IPS DF 4.7 (cell line): ENCODE data around the gene RNASEH1.
"Not testable (repeated sequence)": the region's sequence is repeated elsewhere in the genome, so short reads cannot be mapped to it uniquely, and the experiment has no call there.

ENCODE experiments used
- DNase-seq: peaks from one replicate; pipeline ENCODE4 v3.0.0-alpha.2; 2013; ENCODE audit warnings: low spot score; ENCODE audit errors: extremely low read depth

Gene RNASEH1

GRCh38 chr2:3594493-3595281, 36.6 kb upstream of the RNASEH1 start, which contains the start of gene COLEC11:
Gene COLEC11 (plus strand): TSS chr2:3595112. CDS start chr2:3604341, 9,229 bp downstream.
- DNase-seq: no peak

GRCh38 chr2:3589086-3589485, 31.0 kb upstream of the RNASEH1 start:
- DNase-seq: no peak

GRCh38 chr2:3588084-3588483, 30.0 kb upstream of the RNASEH1 start:
- no peak for DNase-seq

DNA sequence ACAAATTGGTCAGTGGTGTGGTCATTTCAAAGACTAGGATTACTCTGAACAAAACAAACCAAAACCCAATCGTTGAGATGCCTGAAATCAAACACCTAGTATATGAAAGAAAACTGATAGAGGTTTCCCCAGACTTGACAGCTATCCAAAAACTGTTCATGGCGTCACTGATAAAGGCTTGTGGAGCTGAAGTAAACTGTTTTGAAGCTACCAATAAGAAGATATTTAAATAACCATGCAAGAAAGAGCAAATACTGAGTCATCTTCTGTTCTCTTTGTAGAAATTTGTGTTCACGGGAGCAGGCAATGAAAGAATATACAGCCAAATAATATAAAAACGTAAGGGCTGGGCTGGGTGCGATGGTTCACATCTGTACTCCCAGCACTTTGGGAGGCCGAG, 29.3 kb upstream of the RNASEH1 start:
- DNase-seq: no peak

DNA sequence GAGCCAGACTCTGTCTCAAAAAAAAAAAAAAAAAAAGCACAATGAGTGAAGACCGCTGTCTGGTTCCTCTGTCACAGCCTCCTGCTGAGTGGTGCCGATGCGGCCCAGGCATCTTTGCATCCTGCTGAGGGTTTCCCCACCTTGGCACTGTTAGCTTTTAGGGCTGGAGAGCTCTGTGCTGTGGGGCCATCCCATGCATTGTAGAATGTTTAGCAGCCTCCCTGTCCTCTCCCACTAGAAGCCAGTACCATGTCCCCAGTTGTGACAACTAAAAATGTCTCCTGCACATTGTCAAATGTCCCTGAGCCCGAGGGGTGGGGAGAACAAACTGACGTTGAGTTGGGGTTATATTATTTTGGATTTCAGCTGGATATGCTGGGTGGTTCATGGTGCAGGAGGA, 28.9 kb upstream of the RNASEH1 start:
- DNase-seq: no peak

DNA sequence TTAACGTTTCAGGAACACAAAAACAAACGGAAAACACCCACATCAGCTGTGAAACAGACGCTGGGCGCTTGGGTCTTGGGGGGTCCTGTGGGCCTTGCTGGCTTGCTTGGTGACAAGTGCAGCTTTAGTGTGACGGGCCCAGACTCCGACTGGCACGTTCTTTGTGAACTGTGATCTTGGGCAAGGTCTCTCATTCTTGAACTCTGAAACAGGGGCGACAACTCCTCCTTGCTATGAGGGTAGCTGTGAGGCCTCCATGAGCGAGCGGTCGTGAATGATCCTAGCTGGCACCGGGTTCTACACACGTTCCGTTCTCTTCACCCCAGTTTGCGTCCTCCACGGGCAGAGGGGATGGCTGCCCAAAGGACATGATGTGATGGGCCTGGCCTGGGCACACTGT, 28.1 kb upstream of the RNASEH1 start:
- no peak for DNase-seq

DNA sequence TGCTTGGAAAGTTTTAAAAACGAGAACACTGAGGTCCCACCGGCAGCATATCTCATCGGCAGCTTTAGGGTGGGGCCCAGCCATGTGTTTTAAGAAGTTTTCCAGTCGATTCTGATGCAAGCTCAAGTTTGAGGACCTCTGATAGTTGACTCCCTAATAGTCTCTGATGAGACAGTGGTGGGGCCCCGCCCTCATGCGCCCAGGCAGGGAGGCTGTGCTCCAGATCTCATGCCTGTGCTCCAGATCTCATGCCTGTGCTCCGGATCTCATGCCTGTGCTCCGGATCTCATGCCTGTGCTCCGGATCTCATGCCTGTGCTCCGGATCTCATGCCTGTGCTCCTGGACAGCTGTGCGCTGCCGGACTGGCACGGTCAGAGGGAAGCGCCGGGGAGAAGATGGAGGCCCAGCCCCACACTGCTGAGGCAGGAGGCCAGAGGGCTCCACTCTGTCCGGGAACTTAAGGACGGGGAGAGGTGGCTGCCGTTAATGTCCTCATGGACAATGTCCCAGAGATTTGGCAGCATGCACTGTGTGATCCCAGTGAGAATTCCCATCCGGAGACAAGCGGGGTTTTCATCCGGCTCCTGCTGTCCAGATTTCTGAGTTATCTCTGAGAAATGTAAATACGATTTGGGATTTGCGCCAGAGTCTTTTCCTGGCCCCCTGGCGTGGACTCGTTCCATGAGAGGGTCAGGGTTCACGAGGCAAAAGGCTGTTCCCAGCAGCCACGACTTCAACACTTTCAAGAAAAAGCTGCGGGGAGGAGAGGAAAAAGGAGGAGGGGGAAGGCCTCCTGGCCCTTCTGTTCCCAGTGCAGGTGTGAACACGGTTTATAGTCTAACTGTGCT, 27.4 kb upstream of the RNASEH1 start:
- DNase-seq: no peak

GRCh38 chr2:3584608-3585260, 26.6 kb upstream of the RNASEH1 start:
- DNase-seq: no peak

GRCh38 chr2:3584076-3584475, 25.9 kb upstream of the RNASEH1 start:
- no peak for DNase-seq

DNA sequence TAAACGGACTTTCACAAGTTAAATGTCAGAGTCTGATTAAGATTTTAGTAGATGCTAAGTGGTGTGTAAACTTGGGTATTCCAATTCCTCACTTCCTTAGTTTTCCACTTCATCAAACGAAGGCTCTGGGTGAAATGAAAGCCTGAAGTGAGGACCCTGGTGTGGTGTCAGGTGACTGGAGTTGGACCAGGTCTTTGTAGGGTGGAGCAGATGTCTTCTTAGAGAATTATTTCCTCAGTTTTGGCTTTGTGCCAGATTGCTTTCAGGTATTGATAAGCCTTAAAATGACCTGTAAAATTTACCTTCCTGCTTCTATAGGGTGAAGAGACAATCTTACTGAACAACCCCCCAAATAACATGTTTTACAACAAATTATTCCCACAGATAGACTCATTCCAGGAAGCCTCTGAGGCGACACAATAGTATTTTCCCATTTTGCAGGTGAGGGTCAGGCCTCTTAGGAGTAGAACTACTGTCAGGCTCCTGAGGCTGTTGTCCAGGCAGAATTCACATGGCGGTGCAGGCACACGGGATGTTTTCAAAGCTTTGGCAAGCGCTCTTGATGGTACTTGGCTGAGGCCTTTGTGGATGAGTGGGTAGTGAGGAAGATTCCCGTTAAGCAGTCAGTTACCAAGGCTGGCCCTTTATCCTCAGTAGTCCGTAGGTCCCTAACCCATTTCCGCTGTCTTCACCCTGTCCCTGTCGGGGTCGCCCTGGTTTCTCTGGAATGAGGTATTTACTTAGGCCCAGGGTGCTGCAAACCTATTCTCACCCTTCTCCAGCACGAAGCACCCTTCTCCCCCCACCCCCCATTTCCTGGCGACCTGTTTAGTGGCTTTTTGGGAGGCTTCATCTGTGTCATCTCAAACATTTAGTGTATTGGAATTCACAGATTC, 23.5 kb upstream of the RNASEH1 start:
- DNase-seq: no peak

GRCh38 chr2:3580449-3580848, 22.3 kb upstream of the RNASEH1 start:
- no peak for DNase-seq

- DNase-seq: no peak
Measured at GRCh38 chr2:3578987-3579386, 20.9 kb upstream of the RNASEH1 start.

GRCh38 chr2:3576263-3576630, 18.1 kb upstream of the RNASEH1 start:
- DNase-seq: not testable (repeated sequence)

DNA sequence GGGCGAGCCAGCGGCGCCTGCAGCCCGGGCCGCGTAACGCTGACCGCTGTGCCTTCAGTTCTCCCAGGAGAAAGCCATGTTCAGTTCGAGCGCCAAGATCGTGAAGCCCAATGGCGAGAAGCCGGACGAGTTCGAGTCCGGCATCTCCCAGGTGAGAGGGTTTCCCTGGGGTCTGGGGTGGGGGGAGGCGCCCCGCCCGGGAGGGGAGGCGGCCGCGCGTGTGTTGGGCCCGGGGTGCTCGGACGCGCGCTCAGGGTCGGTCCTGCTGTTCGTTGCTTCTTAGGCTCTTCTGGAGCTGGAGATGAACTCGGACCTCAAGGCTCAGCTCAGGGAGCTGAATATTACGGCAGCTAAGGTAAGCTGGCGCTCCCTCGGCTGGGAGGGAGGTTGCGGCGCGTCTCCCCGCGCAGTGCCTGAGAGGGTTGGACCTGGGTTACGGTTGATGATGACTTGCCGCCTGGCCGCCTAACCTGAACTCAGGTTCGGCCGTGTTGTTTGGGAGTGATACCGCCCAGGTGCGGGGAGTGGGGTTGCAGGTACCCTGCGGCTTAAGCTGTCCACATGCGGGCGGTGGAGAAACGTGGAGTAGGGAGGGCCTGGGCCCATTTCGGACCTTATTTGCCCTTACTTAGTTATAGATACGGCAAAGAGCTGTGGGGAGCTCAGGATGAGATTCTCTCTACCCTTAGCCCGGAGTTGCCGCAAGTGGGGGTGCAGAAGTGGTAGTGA, 17.6 kb upstream of the RNASEH1 start:
- DNase-seq: no peak

- DNase-seq: no peak
Measured at GRCh38 chr2:3574155-3574554, 16.0 kb upstream of the RNASEH1 start.

GRCh38 chr2:3572620-3573019, 14.5 kb upstream of the RNASEH1 start:
- no peak for DNase-seq

DNA sequence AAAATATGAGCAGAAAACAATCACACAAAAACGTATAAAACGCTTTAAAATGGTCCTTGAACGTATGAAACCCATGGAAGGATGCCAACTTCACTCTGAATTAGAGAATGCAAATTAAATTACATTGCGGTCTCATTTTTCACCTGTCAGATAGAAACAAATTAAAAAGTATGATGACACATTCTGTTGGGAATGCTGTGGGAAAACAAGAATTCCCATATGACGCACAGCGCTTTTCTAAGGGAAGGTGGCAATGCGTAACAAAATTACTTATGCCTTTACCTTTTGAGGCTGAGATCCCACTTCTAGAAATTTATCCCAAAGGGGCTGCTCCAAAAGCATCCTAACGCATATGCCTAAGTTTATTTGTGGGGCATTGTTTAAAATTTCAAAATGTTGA, 13.2 kb upstream of the RNASEH1 start:
- DNase-seq: no peak

DNA sequence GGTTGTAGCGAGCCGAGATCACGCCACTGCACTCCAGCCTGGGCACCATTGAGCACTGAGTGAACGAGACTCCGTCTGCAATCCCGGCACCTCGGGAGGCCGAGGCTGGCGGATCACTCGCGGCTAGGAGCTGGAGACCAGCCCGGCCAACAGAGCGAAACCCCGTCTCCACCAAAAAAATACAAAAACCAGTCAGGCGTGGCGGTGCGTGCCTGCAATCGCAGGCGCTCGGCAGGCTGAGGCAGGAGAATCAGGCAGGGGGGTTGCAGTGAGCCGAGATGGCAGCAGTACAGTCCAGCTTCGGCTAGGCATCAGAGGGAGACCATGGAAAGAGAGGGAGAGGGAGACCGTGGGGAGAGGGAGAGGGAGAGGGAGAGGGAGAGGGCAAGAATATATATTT, 11.5 kb upstream of the RNASEH1 start:
- DNase-seq: not testable (repeated sequence)

DNA sequence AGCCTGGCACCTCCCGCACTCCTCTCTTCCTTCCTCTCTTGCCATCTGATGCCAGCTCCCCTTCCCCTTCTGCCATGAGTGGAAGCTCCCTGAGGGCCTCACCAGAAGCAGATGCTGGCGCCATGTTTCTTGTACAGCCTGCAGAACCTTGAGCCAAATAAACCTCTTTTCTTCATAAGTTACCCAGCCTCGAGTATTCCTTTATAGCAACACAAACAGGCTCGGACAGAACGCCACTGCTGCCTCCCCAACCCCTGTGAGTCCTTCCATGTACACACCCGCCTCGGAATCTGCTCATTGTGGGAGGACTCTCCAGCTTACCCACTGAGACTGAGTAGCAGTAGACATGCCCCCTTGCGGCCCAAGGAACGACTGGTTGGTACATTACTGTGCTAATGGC, 8.7 kb upstream of the RNASEH1 start:
- no peak for DNase-seq

- DNase-seq: no peak
Measured at GRCh38 chr2:3565117-3565516, 7.0 kb upstream of the RNASEH1 start.
